Panc1 (cell line): ENCODE data around the gene DGKG. TPM values are rescaled to one million over a fixed set of nuclear protein-coding genes. Genes with fewer than 3 reads are reported as not detected.

Experiments used
- ATAC-seq: fragments of 200-7000 bp; cut with Tn5 transposase; 2 replicates; pipeline ENCODE4 v1.9.1; 2020; ENCODE audit warnings: mild to moderate bottlenecking, moderate library complexity
- BruUV-seq: library from RNA; stranded (reverse); fragments of 400-500 nt; replicated peaks from 2 replicates; lab custom pipeline; 2021; lab: Mats Ljungman, UMichigan
- CTCF ChIA-PET: fragments of 300-600 bp; sonication (Branson Sonifier 250); formaldehyde crosslinking; loops from one replicate; lab custom pipeline; 2022; ENCODE audit warnings: antibody characterized with exemption; lab: Charles Lee
- POLR2A ChIA-PET: fragments of 300-600 bp; sonication (Branson Sonifier 250); formaldehyde crosslinking; loops from one replicate; lab custom pipeline; 2022; ENCODE audit warnings: antibody characterized with exemption; lab: Charles Lee
- DNase-seq: peaks from one replicate; pipeline ENCODE4 v3.0.0-alpha.2; 2010; ENCODE audit warnings: low read depth, low spot score
- H3K27ac ChIP-seq: 2 replicates; pipeline ENCODE4 v1.5.1; 2011; ENCODE audit warnings: mild to moderate bottlenecking, low read length, inconsistent platforms
- H3K27me3 ChIP-seq: fragments of 200-500 bp; sonication (Bioruptor generic); 2 replicates; pipeline ENCODE4 v1.6.0; 2014; ENCODE audit warnings: low read length, inconsistent platforms; ENCODE audit not compliant: control insufficient read depth, insufficient read depth
- H3K36me3 ChIP-seq: fragments of 200-500 bp; sonication (Bioruptor generic); 2 replicates; pipeline ENCODE4 v1.5.1; 2014; ENCODE audit warnings: inconsistent platforms, mild to moderate bottlenecking, low read length, moderate library complexity; ENCODE audit not compliant: control insufficient read depth, insufficient read depth
- H3K4me1 ChIP-seq: 2 replicates; pipeline ENCODE4 v1.5.1; 2011; ENCODE audit warnings: inconsistent platforms, mild to moderate bottlenecking, low read length, moderate library complexity; ENCODE audit not compliant: control insufficient read depth, insufficient read depth
- H3K4me3 ChIP-seq, 2 experiments: 2 replicates each; pipeline ENCODE4 v1.5.1; 2011 to 2012; ENCODE audit warnings: low read depth in 2 of 2, low read length in 2 of 2, mild to moderate bottlenecking in 2 of 2, inconsistent platforms in 1 of 2, moderate library complexity in 1 of 2
- H3K9me3 ChIP-seq: fragments of 200-500 bp; sonication (Bioruptor generic); 2 replicates; pipeline ENCODE4 v1.5.1; 2014; ENCODE audit warnings: low read depth, mild to moderate bottlenecking, inconsistent platforms, low read length, moderate library complexity; ENCODE audit not compliant: control insufficient read depth, insufficient read depth
- CTCF ChIP-seq: fragments of 450-650 bp; IDR thresholded peaks from 2 replicates; pipeline ENCODE4 v1.5.1; 2017; ENCODE audit warnings: mild to moderate bottlenecking
- POLR2AphosphoS5 ChIP-seq: IDR thresholded peaks from 2 replicates; pipeline ENCODE4 v1.6.1; 2012; ENCODE audit warnings: mild to moderate bottlenecking, low read depth, low read length, moderate library complexity
- REST ChIP-seq, 2 experiments: IDR thresholded peaks; 2 replicates each; pipeline ENCODE4 v1.6.1; 2011 to 2012; ENCODE audit warnings: low read depth in 2 of 2, control low read depth in 1 of 2, low read length in 1 of 2, mild to moderate bottlenecking in 1 of 2, moderate library complexity in 1 of 2; ENCODE audit not compliant: insufficient read depth in 1 of 2
- SIN3A ChIP-seq: IDR thresholded peaks from 2 replicates; pipeline ENCODE4 v1.6.1; 2012; ENCODE audit warnings: low read depth, mild to moderate bottlenecking, low read length, moderate library complexity, borderline replicate concordance; ENCODE audit not compliant: insufficient read depth
- TCF7L2 ChIP-seq: IDR thresholded peaks from 2 replicates; pipeline ENCODE4 v1.6.1; 2011; ENCODE audit warnings: mild to moderate bottlenecking, low read depth, low read length, inconsistent platforms
- in situ Hi-C: cut with HindIII; loops from 2 replicates; pipeline ENCODE4 v1.10.0; 2016; ENCODE audit warnings: low sequenced_read_pairs, low pct_unique_long_range_greater_than_20kb
- intact Hi-C: fragments of 100-400 bp; cut with micrococcal nuclease; formaldehyde crosslinking; loops from one replicate; pipeline ENCODE4 v1.10.0; 2022; ENCODE audit not compliant: unreplicated experiment
- total RNA-seq: library from RNA; stranded (reverse); gene quantifications from one replicate; pipeline ENCODE4 v1.2.1, GENCODE V29; 2021; ENCODE audit not compliant: unreplicated experiment

The DGKG gene
- total RNA-seq, 1 experiment from 2014 or later, result 0.46 TPM

DNA sequence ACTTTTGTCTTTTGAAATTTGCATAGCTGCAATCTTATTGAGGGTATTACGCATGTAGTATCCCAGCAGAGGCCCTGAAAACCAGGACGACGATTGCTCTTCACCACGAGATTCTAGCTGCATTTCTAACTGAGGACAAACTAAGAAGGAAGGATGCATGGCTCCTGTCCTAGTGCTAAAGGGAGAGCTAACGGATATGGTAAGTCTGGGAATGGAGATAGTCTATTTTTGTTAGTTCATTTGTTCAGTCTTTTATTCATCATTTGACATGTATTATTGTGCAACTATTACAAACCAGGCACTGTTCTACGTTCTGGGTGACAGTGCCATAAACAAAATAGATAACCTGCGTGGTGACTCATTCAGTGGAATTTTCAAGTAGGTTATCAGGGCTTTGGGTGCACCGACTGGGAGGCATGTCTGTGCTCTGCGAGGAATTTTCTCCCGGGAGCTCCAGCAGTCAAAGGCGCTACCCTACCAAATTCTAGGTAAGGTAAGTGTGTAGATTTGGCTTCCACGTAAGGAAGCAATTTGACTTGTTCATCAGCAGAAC is 201.3 kb downstream of the DGKG start:
- POLR2A ChIA-PET, result interaction anchor here (0.6 kb wide), 2 partner anchors 59 to 615 kb away, joined by 3 to 4 read pairs; no protein-coding TSS in a partner anchor
- H3K27me3 ChIP-seq, result peaks cover 9% of the 10 kb centered on the region
- no peak overlapping the region for H3K4me3 ChIP-seq

DNA sequence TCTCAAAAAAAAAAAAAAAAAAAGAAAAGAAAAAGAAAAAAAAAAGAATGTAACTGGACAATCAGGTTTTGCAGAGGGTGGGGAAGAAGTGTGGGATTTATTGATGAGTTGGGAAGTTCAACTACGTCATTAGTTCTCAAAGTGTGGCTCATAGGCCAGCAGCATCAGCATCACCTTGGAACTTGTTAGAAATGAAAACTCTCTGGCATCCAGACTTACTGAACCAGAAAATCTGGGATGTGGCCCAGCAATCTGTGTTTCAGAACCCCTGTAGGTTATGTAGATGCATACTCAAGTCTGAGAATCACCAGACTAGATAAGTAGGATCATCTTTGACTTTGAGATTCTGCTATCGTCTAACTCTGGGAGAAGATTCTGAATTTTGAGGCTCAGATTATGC is 207.4 kb downstream of the DGKG start:
- no peak for DNase-seq
- Histone ChIP-seq H3K4me3 (no peak overlapping the region), H3K4me1 (no peaks in the 10 kb centered on the region), H3K9me3 (no peaks in the 10 kb centered on the region; the same call in 1 of the 2 replicates), H3K27me3 (0 out of 2 replicates have a peak, but pooled peaks cover 2% of the 10 kb centered on the region), H3K27ac (no peak overlapping the region), H3K36me3 (no peaks in the 10 kb centered on the region)
- TF ChIP-seq REST (IDR thresholded peaks at IDR 0.05; ENCODE audit: insufficient read depth in 1 of 2, low read depth in 2 of 2, low read length in 1 of 2) (no peak), SIN3A (no peak), POLR2AphosphoS5 (no peak), CTCF (no peak), TCF7L2 (no peak)
- ChIA-PET POLR2A (no interaction called here), CTCF (no interaction called here)
- in situ Hi-C loops, result no loop called here
- ATAC-seq, result no peak
- intact Hi-C loops, result no loop called here
- BruUV-seq, result no TSS peak

More for the DNA sequence above, 201.3 kb downstream of the DGKG start:
- no peak for TF ChIP-seq CTCF
- no peak for TF ChIP-seq REST (IDR thresholded peaks at IDR 0.05; ENCODE audit: insufficient read depth in 1 of 2, low read depth in 2 of 2, low read length in 1 of 2)
- TF ChIP-seq TCF7L2, result no peak
- TF ChIP-seq SIN3A, result no peak
- TF ChIP-seq POLR2AphosphoS5, result no peak
- BruUV-seq, result no TSS peak
- H3K36me3 ChIP-seq, result no peaks in the 10 kb centered on the region
- no peaks in the 10 kb centered on the region; the same call in 1 of the 2 replicates for H3K9me3 ChIP-seq
- in situ Hi-C loops, result no loop called here
- CTCF ChIA-PET, result no interaction called here
- intact Hi-C loops, result no loop called here
- no peak for ATAC-seq
- H3K27ac ChIP-seq, result no peak overlapping the region
- H3K4me1 ChIP-seq, result no peaks in the 10 kb centered on the region
- no peak for DNase-seq
